ENCODE data around the gene AGXT2. TPM values are rescaled to one million over a fixed set of nuclear protein-coding genes. Genes with fewer than 3 reads are reported as not detected.

AGXT2 gene
- total and polyA plus RNA-seq, 2 donors (not counting 3 experiments of a cell fraction or from before 2014, with no cell fraction given) = not detected

- H3K36me3 ChIP-seq (ENCODE audit: control insufficient read depth in 2 of 2, extremely low read depth in 1 of 2, insufficient read depth in 2 of 2, low read length in 2 of 2) = no peaks in the 10 kb centered on the region
- ChIA-PET CTCF (no interaction called here), POLR2A (no interaction called here)
- H3K9me1 ChIP-seq (replicated peaks; ENCODE audit: control insufficient read depth, extremely low read depth, insufficient read depth, low read length) = no peaks in the 10 kb centered on the region
- TF ChIP-seq, protein P1, sequence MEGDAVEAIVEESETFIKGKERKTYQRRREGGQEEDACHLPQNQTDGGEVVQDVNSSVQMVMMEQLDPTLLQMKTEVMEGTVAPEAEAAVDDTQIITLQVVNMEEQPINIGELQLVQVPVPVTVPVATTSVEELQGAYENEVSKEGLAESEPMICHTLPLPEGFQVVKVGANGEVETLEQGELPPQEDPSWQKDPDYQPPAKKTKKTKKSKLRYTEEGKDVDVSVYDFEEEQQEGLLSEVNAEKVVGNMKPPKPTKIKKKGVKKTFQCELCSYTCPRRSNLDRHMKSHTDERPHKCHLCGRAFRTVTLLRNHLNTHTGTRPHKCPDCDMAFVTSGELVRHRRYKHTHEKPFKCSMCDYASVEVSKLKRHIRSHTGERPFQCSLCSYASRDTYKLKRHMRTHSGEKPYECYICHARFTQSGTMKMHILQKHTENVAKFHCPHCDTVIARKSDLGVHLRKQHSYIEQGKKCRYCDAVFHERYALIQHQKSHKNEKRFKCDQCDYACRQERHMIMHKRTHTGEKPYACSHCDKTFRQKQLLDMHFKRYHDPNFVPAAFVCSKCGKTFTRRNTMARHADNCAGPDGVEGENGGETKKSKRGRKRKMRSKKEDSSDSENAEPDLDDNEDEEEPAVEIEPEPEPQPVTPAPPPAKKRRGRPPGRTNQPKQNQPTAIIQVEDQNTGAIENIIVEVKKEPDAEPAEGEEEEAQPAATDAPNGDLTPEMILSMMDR (IDR thresholded peaks at IDR 0.05; ENCODE audit: extremely low read depth in 1 of 2, insufficient read depth in 1 of 2, low read depth in 1 of 2, low read length in 2 of 2) = no peak
- FAIRE-seq = no peak
- no peak overlapping the region for H3K9ac ChIP-seq (replicated peaks; ENCODE audit: extremely low read depth, insufficient read depth, low read length)
- no peak overlapping the region for H3K4me3 ChIP-seq (replicated peaks in 1 of 3; ENCODE audit: insufficient read depth in 1 of 3, low read depth in 1 of 3, low read length in 3 of 3)
- DNase-seq (ENCODE audit: low read depth, low spot score) = no peak
- H3K4me1 ChIP-seq (ENCODE audit: control insufficient read depth, extremely low read depth, insufficient read depth, low read length) = no peaks in the 10 kb centered on the region
- no peaks in the 10 kb centered on the region for H3K9me3 ChIP-seq (replicated peaks; ENCODE audit: control insufficient read depth, insufficient read depth, low read length)
- H3K4me2 ChIP-seq (ENCODE audit: insufficient read depth, low read length) = no peak overlapping the region
- no TSS peak for BruUV-seq (replicated peaks)
- H3K27ac ChIP-seq (ENCODE audit: insufficient read depth, low read depth, low read length) = no peak overlapping the region
- no peaks in the 10 kb centered on the region for H4K20me1 ChIP-seq (replicated peaks; ENCODE audit: control insufficient read depth, extremely low read depth, insufficient read depth, low read length)
- H2AFZ ChIP-seq (ENCODE audit: low read depth, low read length) = no peak overlapping the region
- H3K27me3 ChIP-seq (ENCODE audit: control insufficient read depth in 2 of 2, insufficient read depth in 2 of 2, low read length in 2 of 2) = no peaks in the 10 kb centered on the region
- no peaks in the 10 kb centered on the region for H3K79me2 ChIP-seq (ENCODE audit: control insufficient read depth, insufficient read depth, low read length)
- dilution Hi-C loops (cut with MboI; ENCODE audit: extremely low pct_ligation_motif_present, low sequenced_read_pairs) (no loop called here), intact Hi-C loops (cut with micrococcal nuclease) (no loop called here)
Measured at GRCh38 chr5:35060236-35060635, 12.5 kb upstream of the AGXT2 start.

GRCh38 chr5:35059251-35059650, 11.5 kb upstream of the AGXT2 start:
- no peaks in the 10 kb centered on the region for H3K9me1 ChIP-seq (replicated peaks; ENCODE audit: control insufficient read depth, extremely low read depth, insufficient read depth, low read length)
- dilution Hi-C loops (cut with MboI; ENCODE audit: extremely low pct_ligation_motif_present, low sequenced_read_pairs) (no loop called here), intact Hi-C loops (cut with micrococcal nuclease) (no loop called here)
- BruUV-seq (replicated peaks) = no TSS peak
- no peak overlapping the region for H3K4me2 ChIP-seq (ENCODE audit: insufficient read depth, low read length)
- no peaks in the 10 kb centered on the region for H3K27me3 ChIP-seq (ENCODE audit: control insufficient read depth in 2 of 2, insufficient read depth in 2 of 2, low read length in 2 of 2)
- no peak overlapping the region for H3K9ac ChIP-seq (replicated peaks; ENCODE audit: extremely low read depth, insufficient read depth, low read length)
- ChIA-PET POLR2A (no interaction called here), CTCF (no interaction called here)
- no peaks in the 10 kb centered on the region for H3K79me2 ChIP-seq (ENCODE audit: control insufficient read depth, insufficient read depth, low read length)
- no peak for TF ChIP-seq POLR2A (IDR thresholded peaks at IDR 0.05; ENCODE audit: low read depth, low read length)
- TF ChIP-seq MYC (IDR thresholded peaks at IDR 0.05; ENCODE audit: low read depth, low read length) = no peak
- H3K9me3 ChIP-seq (replicated peaks; ENCODE audit: control insufficient read depth, insufficient read depth, low read length) = no peaks in the 10 kb centered on the region
- H4K20me1 ChIP-seq (replicated peaks; ENCODE audit: control insufficient read depth, extremely low read depth, insufficient read depth, low read length) = no peaks in the 10 kb centered on the region
- H3K4me3 ChIP-seq (replicated peaks in 1 of 3; ENCODE audit: insufficient read depth in 1 of 3, low read depth in 1 of 3, low read length in 3 of 3) = no peak overlapping the region
- H3K4me1 ChIP-seq (ENCODE audit: control insufficient read depth, extremely low read depth, insufficient read depth, low read length) = no peaks in the 10 kb centered on the region
- H2AFZ ChIP-seq (ENCODE audit: low read depth, low read length) = no peak overlapping the region
- DNase-seq (ENCODE audit: low read depth, low spot score) (no peak), FAIRE-seq (no peak)
- H3K27ac ChIP-seq (ENCODE audit: insufficient read depth, low read depth, low read length) = no peak overlapping the region
- H3K36me3 ChIP-seq (ENCODE audit: control insufficient read depth in 2 of 2, extremely low read depth in 1 of 2, insufficient read depth in 2 of 2, low read length in 2 of 2) = no peaks in the 10 kb centered on the region

All from endothelial cell of umbilical vein (primary cell).